ENCODE results near the gene PRKACB.

The PRKACB gene

DNA sequence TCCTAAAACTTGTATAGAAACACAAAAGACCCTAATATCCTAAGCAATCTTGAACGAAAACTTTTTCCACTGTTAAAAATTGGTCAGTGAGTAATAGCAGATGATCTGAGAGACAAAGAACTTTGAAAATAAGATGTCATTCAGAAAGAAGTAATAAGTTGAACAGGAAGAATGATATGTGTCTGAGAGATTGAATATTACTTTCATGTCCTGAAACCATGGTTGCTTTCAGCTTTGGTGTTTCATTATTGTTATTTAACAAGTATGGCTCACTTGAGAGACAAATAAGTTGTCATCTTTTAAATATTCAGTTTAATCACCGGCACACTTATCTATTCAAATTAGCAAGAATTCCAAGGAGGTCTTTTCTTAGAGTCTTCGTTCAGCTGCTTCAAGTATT, 11.4 kb downstream of the PRKACB start:
- no peak for DNase-seq (ENCODE audit: extremely low read depth in 1 of 2, low read depth in 1 of 2)

DNA sequence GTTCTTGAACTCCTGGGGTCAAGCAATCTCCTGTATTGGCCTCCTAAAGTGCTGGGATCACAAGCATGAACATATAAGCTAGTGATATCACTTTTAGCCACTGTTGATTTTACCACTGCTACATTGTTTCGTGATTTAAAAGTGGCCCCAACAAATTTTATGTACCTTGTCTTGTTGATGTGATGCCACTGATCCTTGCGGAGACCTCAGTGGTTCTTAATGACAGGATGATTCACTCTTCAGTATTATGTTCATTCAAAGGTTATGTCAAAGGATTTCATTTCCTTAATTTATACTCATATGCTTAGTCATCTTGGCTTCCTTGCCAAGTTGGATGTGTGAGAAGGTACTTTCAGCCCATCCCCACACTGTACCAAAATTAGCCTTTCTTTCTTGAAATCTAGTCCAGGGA, 12.1 kb downstream of the PRKACB start:
- DNase-seq (ENCODE audit: extremely low read depth in 1 of 2, low read depth in 1 of 2) = no peak

DNA sequence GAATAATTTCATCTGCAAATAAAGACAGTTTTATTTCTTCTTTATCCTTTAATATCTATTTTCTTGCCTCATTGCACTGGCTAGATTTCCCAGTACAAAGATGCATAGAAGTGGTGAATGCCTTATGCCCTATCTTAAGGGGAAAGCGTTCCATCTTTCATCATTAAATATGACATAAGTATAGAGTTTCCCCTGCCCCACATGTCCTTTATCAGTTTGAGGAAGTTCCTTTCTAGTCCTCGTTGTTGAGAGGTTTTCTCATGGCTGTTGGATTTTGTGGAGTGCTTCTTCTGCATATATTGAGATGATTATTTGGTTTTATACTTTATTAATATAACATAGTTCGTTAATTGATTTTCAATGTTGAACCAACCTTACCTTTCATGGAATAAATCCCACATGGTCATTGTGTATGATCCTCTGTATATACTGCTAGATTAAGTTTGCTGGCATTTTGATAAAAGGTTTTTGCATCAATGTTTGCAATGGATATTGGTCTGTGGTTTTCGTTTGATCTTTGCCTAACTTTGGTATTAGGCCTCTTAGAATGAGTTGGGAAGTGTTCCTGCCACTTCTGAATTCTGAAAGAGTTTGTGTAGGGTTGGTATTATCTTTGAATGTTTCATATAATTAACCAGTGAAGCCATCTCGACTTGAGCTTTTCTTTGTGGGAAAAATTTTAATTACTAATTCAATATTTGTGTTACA, 15.6 kb downstream of the PRKACB start:
- no peak for DNase-seq (ENCODE audit: extremely low read depth in 1 of 2, low read depth in 1 of 2)

DNA sequence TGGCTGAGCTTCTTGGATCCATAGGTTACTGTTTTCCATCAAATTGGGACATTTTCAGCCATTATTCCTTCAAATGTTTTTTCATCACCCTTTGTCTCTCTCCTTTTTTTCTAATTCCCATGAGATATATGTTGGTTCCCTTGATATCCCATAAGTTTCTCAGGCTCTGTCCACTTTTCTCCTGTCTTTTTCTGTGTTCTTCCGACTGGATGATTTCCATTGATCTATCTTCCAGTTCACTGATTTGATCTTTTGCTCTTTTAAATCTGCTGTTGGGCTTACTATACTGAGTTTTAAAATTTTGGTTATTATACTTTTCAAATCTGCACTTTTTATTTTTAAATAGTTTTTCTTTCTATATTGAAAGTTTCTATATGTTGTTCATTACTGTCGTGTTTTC, 18.2 kb downstream of the PRKACB start:
- no peak for DNase-seq (ENCODE audit: extremely low read depth in 1 of 2, low read depth in 1 of 2)

DNA sequence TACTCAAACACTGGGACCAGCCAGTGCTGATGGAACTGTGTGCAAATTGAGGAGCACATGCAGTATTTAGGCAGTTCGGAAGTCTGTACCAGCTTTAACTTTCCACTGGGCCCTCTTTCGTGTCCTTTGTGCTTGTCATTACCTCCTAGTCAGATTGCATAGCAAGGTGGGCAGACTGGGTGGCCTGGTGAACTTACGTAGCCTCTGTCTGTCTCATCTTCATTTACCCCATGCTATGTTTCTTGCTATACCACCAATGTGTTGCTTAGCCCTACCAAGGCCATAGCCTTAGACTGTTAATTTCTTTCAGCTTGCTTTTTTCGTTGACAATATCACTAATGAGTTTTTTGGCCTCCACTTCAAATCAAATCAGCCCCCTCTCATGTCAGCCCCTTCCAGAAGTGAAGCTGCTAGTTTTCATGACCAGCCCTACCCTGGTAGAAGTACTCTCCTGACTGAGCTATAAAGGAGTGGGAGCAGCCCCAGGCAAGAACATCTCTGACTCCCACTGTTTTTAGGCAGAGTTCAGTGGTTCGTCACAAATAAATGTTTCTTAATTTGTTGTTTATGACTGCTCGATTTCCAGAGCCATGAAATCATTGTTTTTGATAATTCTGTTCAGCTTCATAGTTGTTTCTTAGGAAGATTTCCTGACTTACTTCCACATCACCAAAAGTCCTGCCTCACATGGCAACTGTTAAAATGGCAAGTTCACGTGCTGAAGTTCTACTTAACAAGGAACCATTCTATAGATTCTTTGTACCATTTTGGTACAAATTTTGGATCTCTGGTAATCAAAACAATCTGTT, 19.3 kb downstream of the PRKACB start:
- DNase-seq (ENCODE audit: extremely low read depth in 1 of 2, low read depth in 1 of 2) = no peak

DNA sequence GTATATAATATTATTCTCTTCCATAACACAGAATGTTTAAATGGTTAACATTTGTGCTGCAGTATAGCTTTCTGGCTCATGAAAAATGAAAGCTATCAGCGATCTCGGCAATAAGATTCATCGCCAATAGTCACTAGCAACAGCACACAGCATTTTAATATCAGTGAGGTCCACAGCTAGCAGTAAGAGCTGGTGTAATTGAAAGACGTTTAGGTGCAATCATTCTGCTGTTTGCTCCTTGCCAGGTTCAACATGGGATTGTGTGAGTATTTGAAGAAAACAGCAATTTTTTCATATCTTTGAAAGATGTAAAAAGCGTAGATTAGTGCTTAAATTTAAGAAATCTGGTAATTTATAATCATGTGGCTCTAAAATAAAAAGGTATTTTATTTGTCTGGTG, 20.1 kb downstream of the PRKACB start:
- no peak for DNase-seq (ENCODE audit: extremely low read depth in 1 of 2, low read depth in 1 of 2)

DNA sequence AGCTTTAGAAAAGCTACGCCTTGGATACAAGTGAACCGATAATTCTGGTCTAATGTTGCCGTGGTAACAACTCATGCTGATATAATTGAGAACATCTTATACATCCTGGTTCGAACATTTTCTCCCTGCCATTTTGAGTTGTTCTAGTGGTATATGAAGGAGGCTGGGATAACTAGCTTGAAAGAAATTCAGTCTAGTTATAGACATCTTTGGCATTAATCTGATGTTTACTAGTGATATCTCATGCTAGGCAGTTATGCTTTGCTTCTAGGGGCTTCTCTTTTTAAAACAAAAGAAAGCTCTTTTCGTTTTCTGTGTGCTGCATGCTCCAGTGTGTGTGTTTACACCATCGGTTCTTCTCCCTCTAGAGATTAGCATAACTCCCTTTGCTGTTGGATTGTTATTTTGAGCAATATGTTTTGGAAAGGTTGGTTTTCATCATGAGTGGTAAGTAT, 20.5 kb downstream of the PRKACB start:
- no peak for DNase-seq (ENCODE audit: extremely low read depth in 1 of 2, low read depth in 1 of 2)

DNA sequence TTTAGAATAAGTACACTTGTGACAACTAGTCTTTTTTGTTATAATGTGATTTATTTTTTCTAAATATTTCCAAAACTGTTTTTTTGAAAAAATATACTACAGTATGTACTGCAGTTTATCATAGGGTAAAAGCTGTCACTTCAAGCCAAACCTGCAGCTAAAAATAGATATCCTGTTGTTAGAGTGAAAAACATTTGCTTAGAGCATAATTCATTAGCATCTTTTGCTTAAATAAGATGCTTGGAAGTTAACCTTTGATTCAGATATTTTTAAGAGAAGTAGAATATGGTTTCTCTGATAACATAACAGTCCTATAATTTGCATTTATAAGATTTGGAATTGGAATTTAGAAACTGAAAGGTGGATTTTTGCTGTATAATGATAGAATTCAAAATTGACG, 21.5 kb downstream of the PRKACB start:
- no peak for DNase-seq (ENCODE audit: extremely low read depth in 1 of 2, low read depth in 1 of 2)

DNA sequence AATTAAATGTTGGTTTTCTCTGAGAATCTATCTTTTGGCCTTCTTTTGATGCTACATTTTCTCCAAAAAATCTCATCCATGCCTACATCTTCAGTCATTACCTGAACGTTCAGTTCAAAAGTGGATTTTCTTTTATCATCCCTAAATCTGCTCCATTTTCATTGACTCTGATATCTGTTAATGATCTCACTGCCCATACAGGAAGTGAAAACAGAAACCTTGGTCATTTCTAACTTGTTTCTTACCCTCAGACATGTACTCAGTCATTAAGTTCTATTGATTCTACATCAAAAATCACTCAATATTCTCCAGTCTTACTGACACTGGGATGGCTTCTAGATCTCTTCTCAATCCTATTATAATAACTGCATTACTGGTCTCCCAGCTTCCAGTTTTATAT, 22.7 kb downstream of the PRKACB start:
- DNase-seq (ENCODE audit: extremely low read depth in 1 of 2, low read depth in 1 of 2) = no peak

DNA sequence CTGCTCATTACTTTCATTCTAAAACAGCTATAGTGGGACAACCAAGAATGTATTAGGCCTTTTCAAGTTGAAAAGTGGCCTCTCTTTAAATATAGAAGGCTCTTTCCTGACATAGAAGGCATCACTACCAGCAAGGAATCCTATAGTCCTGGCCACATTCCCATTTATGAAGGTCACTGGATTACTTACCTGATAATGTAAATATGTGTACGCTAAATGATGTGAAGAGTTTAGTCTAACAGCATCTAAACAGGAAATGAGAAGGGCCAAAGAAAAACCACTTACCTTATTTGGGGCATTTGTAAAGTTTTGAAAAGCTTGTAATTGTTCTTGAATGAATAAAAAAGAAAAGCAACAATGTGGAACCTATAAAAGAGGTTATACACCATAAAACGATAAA, 24.7 kb downstream of the PRKACB start:
- no peak for DNase-seq (ENCODE audit: extremely low read depth in 1 of 2, low read depth in 1 of 2)

DNA sequence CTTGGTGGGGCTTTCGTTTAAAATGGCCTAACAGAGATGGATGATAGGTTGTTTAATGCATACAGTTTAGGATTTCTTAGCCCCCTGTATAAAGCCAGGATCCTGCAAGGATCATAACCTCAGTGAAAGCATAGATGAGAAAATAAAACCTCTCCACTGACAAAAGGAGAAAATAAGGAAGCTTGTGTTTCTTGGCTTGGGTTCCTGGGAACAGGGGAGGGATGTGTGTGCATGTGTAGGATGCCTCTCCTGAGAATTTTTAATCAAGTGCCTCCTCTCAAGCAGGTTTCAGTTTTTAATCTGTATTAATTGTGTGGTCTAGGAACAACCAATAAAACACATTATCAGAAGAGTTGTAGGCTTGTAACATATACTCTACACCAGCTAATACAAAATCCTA, 26.1 kb downstream of the PRKACB start:
- no peak for DNase-seq (ENCODE audit: extremely low read depth in 1 of 2, low read depth in 1 of 2)

DNA sequence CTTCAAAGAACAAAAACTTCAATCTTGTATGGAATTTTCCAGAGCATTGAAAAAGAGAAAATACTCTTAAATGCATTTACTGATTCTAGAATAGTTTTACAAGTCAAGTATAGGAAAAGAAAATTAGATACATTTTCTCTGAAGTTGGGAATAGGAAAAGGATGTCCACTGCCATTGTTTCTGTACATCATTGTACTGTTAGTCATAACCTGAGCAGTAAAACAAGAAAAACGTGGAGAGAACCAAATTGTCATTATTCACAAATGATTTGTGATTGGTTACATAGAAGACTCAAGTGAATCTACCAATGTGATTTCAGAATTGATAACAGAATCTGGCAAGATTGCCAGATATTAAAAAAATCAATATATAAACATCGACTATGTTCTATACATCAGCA, 27.4 kb downstream of the PRKACB start:
- DNase-seq (ENCODE audit: extremely low read depth in 1 of 2, low read depth in 1 of 2) = no peak

DNA sequence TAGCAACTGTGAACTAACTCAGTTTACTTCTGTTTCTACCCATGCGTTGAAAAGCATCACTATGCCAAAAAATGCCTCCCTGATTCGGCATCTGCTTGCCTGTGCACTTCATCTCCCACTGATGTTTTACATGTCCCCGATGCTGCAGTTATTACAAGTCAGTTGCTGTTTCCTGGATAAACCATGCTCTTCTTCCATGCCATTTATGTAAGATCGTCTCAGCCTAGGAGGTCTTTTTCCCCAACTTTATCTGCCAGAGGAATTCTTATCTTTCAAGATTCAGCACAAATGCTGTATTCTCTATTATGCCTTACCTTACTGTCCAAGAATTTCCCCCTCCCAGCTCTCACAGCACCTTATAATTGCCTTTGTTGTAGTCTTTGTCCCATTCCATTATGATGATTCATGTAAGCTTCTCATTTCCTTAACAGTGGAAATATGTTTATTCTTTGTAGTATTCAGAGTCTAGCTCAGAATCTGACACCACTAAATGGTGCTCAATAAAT, 30.0 kb downstream of the PRKACB start:
- no peak for DNase-seq (ENCODE audit: extremely low read depth in 1 of 2, low read depth in 1 of 2)

DNA sequence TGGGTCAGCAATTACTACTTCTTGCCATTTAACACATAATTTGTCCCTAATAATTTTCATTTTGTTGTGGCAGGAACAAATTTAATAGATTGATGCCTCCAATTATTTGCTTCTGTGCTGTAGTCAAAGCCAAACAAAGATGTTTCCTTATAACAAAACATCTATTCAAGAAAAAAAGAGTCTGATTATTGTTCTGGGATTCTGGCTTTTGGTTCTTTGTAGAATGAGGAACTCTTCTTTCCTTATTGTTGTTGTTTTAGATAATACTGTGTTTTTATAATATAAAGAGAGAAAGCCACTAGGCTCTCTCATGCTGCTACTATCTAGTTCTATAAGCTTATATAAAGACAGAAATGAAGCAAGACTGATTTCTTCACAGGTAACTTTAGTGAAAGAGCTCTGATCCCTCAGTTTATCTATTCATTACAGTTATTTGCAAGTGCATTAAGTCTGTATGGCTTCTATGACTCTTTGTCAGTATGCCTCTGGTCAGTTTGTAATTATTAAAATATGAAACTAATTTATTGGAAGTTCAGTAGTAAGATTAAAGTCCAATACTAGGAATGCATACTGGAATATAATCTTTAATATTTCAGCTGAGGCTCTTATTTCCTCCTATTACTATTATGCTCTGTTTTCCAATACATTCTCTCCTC, 37.4 kb downstream of the PRKACB start:
- no peak for DNase-seq (ENCODE audit: extremely low read depth in 1 of 2, low read depth in 1 of 2)

DNA sequence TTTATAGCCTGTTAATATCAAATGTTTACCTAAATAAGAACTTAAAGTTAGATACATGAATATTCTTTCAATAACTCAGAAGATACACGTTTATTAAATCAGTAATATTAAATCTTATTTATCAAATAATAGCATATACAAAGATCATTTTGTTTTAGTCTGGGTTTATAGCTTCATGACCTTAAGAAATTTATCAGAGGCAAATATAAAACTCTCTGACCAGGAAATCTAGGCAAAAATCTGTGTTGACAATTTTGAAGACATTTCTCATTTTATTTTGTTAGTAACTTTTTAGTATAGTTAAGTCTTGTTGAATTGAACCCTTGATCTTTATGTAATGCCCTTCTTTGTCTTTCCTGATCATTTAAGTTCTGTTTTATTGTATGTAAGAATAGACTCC, 46.4 kb downstream of the PRKACB start:
- DNase-seq (ENCODE audit: extremely low read depth in 1 of 2, low read depth in 1 of 2) = no peak

DNA sequence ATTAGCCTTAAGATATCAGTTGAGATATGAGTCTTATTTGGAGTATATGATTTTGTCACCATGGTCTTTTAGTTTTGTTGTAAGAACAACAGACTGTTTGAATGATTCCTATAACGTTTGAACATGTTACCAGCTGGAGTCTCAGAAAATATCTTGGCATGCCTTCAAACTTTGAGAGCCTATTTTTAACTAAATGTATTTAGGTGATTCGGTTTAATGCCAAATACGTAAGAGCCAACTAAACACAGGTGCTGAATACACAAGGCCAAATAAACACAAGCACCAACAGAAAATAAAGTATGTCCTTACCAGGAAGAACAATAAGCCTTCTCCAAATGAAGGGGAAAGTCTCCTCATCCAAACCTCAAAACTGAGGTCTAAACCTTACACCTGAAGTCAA, 48.6 kb downstream of the PRKACB start:
- no peak for DNase-seq (ENCODE audit: extremely low read depth in 1 of 2, low read depth in 1 of 2)

DNA sequence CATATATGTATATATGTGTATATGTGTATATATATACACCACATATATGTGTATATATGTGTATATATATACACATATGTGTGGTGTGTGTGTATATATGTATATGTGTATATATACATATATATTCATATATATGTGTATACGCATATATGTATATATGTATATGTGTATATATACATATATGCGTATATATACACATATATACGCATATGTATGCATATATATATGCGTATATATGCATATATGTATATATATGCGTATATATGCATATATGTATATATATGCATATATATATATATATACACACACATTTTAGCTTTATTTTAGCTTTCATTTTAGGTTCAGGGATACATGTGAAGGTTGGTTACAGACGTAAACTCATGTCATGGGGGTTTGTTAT, 54.8 kb downstream of the PRKACB start:
- no peak for DNase-seq (ENCODE audit: extremely low read depth in 1 of 2, low read depth in 1 of 2)

DNA sequence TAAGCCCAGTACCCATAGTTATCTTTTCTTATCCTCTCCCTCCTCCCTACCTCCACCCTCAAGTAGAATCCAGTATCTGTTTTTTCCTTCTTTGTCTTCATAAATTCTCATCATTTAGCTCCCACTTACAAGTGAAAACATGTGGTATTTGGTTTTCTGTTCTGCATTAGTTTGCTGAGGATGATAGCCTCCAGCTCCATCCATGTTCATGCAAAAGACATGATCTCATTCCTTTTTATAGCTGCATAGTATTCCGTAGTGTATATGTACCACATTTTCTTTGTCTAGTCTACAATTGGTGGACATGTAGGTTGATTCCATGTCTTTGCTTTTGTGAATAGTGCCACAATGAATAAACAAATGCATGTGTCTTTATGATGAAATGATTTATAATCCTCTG, 55.2 kb downstream of the PRKACB start:
- no peak for DNase-seq (ENCODE audit: extremely low read depth in 1 of 2, low read depth in 1 of 2)

DNA sequence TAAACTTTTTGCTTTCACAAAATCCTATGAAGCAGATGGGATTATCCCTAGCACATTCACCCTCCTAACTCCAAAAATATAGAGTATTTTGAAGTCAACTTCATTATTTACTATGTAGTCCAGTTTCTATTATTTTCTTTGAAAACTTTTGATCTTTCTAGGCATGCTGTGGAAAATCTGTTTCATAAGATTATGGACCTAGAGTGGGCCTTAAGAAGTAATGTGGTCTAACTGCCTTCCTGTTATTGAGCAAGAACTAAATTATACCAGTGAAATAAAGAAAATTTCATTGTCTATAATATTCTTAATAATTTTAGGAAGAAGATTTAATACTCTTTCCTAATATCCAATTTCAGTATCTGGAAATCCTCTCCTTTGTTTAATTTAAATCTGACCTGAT, 58.1 kb downstream of the PRKACB start:
- no peak for DNase-seq (ENCODE audit: extremely low read depth in 1 of 2, low read depth in 1 of 2)

DNA sequence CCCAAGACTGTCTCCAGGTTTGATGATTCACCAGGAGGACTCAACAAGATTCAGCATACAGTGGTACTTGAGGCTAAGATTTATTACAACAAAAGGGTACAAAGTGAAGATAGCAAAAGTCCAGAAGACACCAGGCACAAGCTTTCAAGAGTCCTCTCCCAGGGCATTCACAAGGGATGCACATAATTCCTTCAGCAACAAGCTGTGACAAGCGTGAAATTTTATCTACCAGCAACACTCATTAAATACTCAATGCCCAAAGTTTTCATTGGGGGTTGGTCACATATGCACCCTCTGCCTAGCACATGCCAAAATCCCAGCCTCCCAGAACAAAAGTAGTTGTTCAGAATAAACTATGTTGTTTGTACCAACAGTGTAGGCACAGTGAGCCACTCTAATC, 62.3 kb downstream of the PRKACB start:
- no peak for DNase-seq (ENCODE audit: extremely low read depth in 1 of 2, low read depth in 1 of 2)

DNA sequence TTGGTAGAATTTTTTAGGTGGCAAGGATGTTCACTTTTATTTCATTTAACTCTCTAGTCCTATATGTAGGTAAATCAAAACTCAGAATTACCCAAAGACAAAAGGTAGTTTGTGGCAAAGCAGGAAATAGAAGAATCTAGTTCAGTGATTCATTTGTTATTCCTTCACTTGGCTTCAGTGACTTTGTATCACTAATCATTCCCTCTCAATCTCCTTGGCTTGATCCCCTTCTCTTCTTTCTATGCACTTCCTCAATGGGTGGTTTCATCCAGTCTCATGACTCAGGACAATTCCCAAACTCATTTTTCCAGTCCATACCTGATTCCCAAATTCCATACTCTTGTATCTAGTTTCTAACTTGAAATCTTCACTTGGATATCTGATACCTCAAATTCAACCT, 64.9 kb downstream of the PRKACB start:
- DNase-seq (ENCODE audit: extremely low read depth in 1 of 2, low read depth in 1 of 2) = no peak

All from stimulated activated CD8-positive, alpha-beta memory T cell treated with anti-CD3 and anti-CD28 coated beads, Interleukin-7, amount 100 ng/mL, for 48 hours (primary cell).